Ovary (tissue), 9 donors: Measurements from ENCODE around the gene CAB39L. TPM values are rescaled to one million over a fixed set of nuclear protein-coding genes. Genes with fewer than 3 reads are reported as not detected.

Experiments used
- DNase-seq, 5 donors: peaks; one replicate each; pipeline ENCODE4 v3.0.0-alpha.2; 2019 to 2020
- H3K27ac ChIP-seq, 2 donors: fragments of 200-600 bp; one replicate each; pipeline versions ENCODE4 v1.5.1 to v1.8.0; 2019 to 2022
- H3K27me3 ChIP-seq: fragments of 200-600 bp; one replicate; pipeline ENCODE4 v1.8.0; 2022
- H3K36me3 ChIP-seq: fragments of 200-600 bp; sonication (generic); one replicate; pipeline ENCODE4 v1.5.1; 2019
- H3K4me1 ChIP-seq: one replicate; pipeline ENCODE4 v1.8.1; 2013; ENCODE audit warnings: mild to moderate bottlenecking, moderate library complexity; ENCODE audit not compliant: insufficient read depth
- H3K4me3 ChIP-seq: fragments of 200-600 bp; sonication (generic); one replicate; pipeline ENCODE4 v1.5.1; 2017
- H3K9me3 ChIP-seq, 2 donors: fragments of 200-600 bp in 1 of 2; sonication (generic) in 1 of 2; one replicate each; pipeline versions ENCODE4 v1.5.1 to v1.8.1; 2013 to 2019; ENCODE audit warnings: mild to moderate bottlenecking in 1 of 2, moderate library complexity in 1 of 2
- EP300 ChIP-seq: sonication (generic); formaldehyde crosslinking; IDR thresholded peaks from one replicate; pipeline ENCODE4 v1.6.1; 2017; ENCODE audit warnings: antibody characterized with exemption
- POLR2A ChIP-seq: fragments of 450-650 bp; IDR thresholded peaks from one replicate; pipeline ENCODE4 v1.6.1; 2017; ENCODE audit warnings: antibody characterized with exemption, mild to moderate bottlenecking, moderate library complexity
- WGBS, 3 donors: extraction: QIAGEN DNeasy Blood & Tissue Kit in 1 of 3; methylation state at CpG; one replicate each; pipeline versions ENCODE4 v1.1.5 to v1.1.7; 2013 to 2017; 5-methylcytosine and 5-hydroxymethylcytosine counted together
- intact Hi-C, 4 donors: fragments of 100-400 bp; cut with DNase I; formaldehyde crosslinking; loops; one replicate each; pipeline versions ENCODE4 v1.11.0 to v1.15.1; 2022 to 2023
- polyA plus RNA-seq, 2 donors: library from polyadenylated mRNA; stranded (reverse); fragments of 200-250 nt in 1 of 2; fragments of 350-450 nt in 1 of 2; fragmentation: Illumina TruSeq in 1 of 2; extraction: RNeasy Lipid Tissue Mini Kit (QIAGEN cat#74804) in 1 of 2; gene quantifications; one replicate each; pipeline ENCODE4 v1.2.3, GENCODE V29; 2013 to 2014
- total RNA-seq, 7 donors: library from RNA; depleted of rRNA in 2 of 7; stranded (reverse); fragments of >200 nt in 2 of 7; fragmentation: NEBNext Ultra II Directional in 3 of 7; extraction: Animal tissue kit (Norgen Biotek cat#: 25700) in 3 of 7; gene quantifications; one replicate each; pipeline versions ENCODE4 v1.1.0 to v1.2.4, GENCODE V29; 2016 to 2023
- TF ChIP-seq, protein P1 (sequence below), 3 donors: fragments of 450-650 bp in 2 of 3; fragments of 200-600 bp in 1 of 3; IDR thresholded peaks; one replicate each; pipeline versions ENCODE4 v1.5.1 to v1.8.0; 2016 to 2022; ENCODE audit warnings: antibody characterized with exemption in 3 of 3, mild to moderate bottlenecking in 1 of 3
- donor health status: DM: no; HTN: no; CAD: no; lungs with moderate emphysema.
- donor health status: DM: no; HTN: no; CAD: no.
- donor health status: Bipolar disorder and iron deficiency.
- donor health status: DM: yes; HTN: yes; CAD: no.
- donor health status: DM: no; HTN: no; CAD: no.
- donor health status: DM: yes; HTN: yes; CAD: no.

The CAB39L gene
- total and polyA plus RNA-seq, 9 donors = 15.9 to 42.7 (median 24.7) TPM

DNA sequence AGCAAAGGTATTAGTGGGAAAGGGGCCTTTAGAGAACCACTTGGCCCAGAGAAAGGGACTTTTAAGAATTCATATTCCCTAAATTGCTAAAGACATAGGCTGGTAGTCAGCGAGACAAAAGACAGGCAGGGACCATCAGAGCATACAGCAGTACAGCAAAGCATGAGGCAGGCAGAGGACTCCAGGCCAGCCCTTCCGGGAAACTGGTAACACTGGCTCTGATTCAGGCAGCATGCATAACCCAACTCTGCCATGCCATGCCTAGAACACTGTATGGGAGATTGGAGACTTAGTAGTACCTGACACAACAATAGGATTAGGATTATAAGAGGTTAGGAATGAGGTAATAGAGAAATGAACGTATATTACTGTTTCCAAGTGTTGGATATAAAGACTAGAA, 34.9 kb downstream of the CAB39L start:
- WGBS, 3 donors = 90 to 92% (median 91%) methylated on average over 3 of the region's 3 CpGs
- Histone ChIP-seq H3K9me3 (no peaks in the 10 kb centered on the region), H3K27ac (no peak overlapping the region), H3K36me3 (no peaks in the 10 kb centered on the region), H3K4me1 (no peaks in the 10 kb centered on the region), H3K27me3 (no peaks in the 10 kb centered on the region), H3K4me3 (no peak overlapping the region)
- no peak for DNase-seq
- TF ChIP-seq, protein P1, sequence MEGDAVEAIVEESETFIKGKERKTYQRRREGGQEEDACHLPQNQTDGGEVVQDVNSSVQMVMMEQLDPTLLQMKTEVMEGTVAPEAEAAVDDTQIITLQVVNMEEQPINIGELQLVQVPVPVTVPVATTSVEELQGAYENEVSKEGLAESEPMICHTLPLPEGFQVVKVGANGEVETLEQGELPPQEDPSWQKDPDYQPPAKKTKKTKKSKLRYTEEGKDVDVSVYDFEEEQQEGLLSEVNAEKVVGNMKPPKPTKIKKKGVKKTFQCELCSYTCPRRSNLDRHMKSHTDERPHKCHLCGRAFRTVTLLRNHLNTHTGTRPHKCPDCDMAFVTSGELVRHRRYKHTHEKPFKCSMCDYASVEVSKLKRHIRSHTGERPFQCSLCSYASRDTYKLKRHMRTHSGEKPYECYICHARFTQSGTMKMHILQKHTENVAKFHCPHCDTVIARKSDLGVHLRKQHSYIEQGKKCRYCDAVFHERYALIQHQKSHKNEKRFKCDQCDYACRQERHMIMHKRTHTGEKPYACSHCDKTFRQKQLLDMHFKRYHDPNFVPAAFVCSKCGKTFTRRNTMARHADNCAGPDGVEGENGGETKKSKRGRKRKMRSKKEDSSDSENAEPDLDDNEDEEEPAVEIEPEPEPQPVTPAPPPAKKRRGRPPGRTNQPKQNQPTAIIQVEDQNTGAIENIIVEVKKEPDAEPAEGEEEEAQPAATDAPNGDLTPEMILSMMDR (IDR thresholded peaks at IDR 0.05) = no peak
- intact Hi-C loops = no loop called here

DNA sequence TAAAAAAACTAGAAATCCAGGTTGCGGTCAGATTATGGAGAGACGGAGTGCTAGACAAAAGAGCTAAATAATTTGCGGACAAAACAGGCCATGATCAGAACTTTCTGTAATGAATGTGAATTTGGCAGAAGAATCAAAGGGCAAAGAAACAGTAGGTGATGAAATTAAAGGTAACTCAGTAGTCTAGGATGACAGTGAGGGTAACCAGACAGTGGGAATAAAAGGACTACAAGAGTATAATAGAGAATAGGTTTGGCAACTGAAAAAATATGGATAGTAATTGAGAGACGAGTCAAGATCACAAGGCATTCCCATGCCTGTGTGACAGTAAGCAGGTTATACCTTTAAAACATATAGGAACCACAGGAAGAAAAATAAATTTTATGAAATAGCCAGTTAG, 35.9 kb downstream of the CAB39L start:
- H3K9me3 ChIP-seq = no peaks in the 10 kb centered on the region
- no peak for DNase-seq
- no peaks in the 10 kb centered on the region for H3K4me1 ChIP-seq
- no peak overlapping the region for H3K27ac ChIP-seq
- intact Hi-C loops = no loop called here
- no peaks in the 10 kb centered on the region for H3K27me3 ChIP-seq
- no peak overlapping the region for H3K4me3 ChIP-seq
- 86 to 97% (median 97%) methylated on average over 4 of the region's 4 CpGs for WGBS, 3 donors
- TF ChIP-seq EP300 (no peak), POLR2A (no peak)
- TF ChIP-seq, protein P1 (IDR thresholded peaks at IDR 0.05) = no peak
- no peaks in the 10 kb centered on the region for H3K36me3 ChIP-seq

DNA sequence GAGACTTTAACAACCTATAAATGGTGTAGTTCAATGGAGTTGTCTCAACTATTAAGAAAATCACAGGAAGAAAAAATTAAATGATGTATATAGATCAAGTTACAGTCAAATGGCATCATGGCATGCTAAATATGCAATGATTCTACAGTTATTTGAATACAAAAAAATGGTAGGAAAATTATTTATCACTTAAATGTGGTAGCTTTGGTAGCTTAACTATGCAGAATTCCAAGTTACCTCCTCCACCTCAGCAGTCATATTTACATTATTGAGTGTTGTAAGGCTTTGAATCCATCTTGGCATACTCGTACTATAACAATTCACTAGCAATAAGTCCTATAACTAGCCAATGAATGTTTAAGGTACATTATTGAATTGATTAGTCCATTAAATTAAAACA, 36.8 kb downstream of the CAB39L start:
- TF ChIP-seq POLR2A (no peak), EP300 (no peak)
- TF ChIP-seq, protein P1 (IDR thresholded peaks at IDR 0.05) = no peak
- no peaks in the 10 kb centered on the region for H3K9me3 ChIP-seq
- H3K27me3 ChIP-seq = no peaks in the 10 kb centered on the region
- no peaks in the 10 kb centered on the region for H3K36me3 ChIP-seq
- no peak for DNase-seq
- H3K4me3 ChIP-seq = no peak overlapping the region
- H3K27ac ChIP-seq = no peak overlapping the region
- intact Hi-C loops = no loop called here
- WGBS, 3 donors = 90 to 99% (median 93%) methylated on average over 1 of the region's 1 CpG
- H3K4me1 ChIP-seq = peaks cover 2% of the 10 kb centered on the region

DNA sequence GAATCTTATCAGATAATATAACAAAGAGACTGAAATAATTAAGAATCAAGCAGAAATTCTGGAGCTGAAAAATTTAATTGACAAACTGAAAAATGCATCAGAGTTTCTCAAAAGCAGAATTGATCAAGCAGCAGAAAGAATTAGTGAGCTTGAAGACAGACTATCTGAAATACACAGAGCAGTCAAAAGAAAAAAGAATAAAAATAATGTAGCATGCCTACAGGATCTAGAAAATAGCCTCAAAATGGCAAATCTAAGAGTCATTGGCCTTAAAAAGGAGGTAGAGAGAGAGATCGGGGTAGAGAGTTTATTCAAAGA, 39.2 kb downstream of the CAB39L start:
- H3K9me3 ChIP-seq = no peaks in the 10 kb centered on the region
- H3K4me3 ChIP-seq = no peak overlapping the region
- no peak for DNase-seq
- no peak overlapping the region for H3K27ac ChIP-seq
- H3K4me1 ChIP-seq = peaks cover 2% of the 10 kb centered on the region
- WGBS, 3 donors = 65 to 94% (median 93%) methylated on average over 1 of the region's 1 CpG
- intact Hi-C loops = no loop called here
- no peaks in the 10 kb centered on the region for H3K27me3 ChIP-seq
- no peaks in the 10 kb centered on the region for H3K36me3 ChIP-seq
- no peak for TF ChIP-seq EP300
- TF ChIP-seq POLR2A = no peak
- TF ChIP-seq, protein P1 (IDR thresholded peaks at IDR 0.05) = no peak
